Skeletal muscle tissue (tissue), 4 donors: Measurements from ENCODE around the gene WNT11. TPM values are rescaled to one million over a fixed set of nuclear protein-coding genes. Genes with fewer than 3 reads are reported as not detected.

Experiments used
- H3K27ac ChIP-seq: one replicate; pipeline ENCODE4 v1.7.0; 2013; ENCODE audit warnings: mild to moderate bottlenecking, low read depth, low read length, inconsistent platforms
- H3K27me3 ChIP-seq, 3 donors: one replicate each; pipeline ENCODE4 v1.7.0; 2013; ENCODE audit warnings: low read length in 3 of 3; ENCODE audit not compliant: control insufficient read depth in 3 of 3, insufficient read depth in 3 of 3
- H3K36me3 ChIP-seq, 3 donors: one replicate each; pipeline ENCODE4 v1.7.0; 2013; ENCODE audit warnings: low read length in 3 of 3; ENCODE audit not compliant: control insufficient read depth in 3 of 3, insufficient read depth in 3 of 3
- H3K4me1 ChIP-seq, 3 donors: one replicate each; pipeline ENCODE4 v1.7.0; 2013; ENCODE audit warnings: low read length in 3 of 3, mild to moderate bottlenecking in 3 of 3; ENCODE audit not compliant: control insufficient read depth in 3 of 3, insufficient read depth in 3 of 3
- H3K4me3 ChIP-seq, 3 donors: one replicate each; pipeline ENCODE4 v1.7.0; 2013; ENCODE audit warnings: low read length in 3 of 3
- H3K9ac ChIP-seq, 3 donors: one replicate each; pipeline ENCODE4 v1.7.0; 2013; ENCODE audit warnings: low read length in 3 of 3, mild to moderate bottlenecking in 3 of 3, moderate library complexity in 2 of 3, low read depth in 1 of 3
- H3K9me3 ChIP-seq, 3 donors: one replicate each; pipeline ENCODE4 v1.7.0; 2013; ENCODE audit warnings: low read length in 3 of 3; ENCODE audit not compliant: control insufficient read depth in 3 of 3
- total RNA-seq: library from RNA; depleted of rRNA; stranded (reverse); fragments of >200 nt; gene quantifications from one replicate; pipeline ENCODE4 v1.2.3, GENCODE V29; 2014
- donor health status: Osteomylitis.

The WNT11 gene
- total RNA-seq, 1 donor from 2014 or later, result 18.3 TPM

- H3K27ac ChIP-seq, result no peak overlapping the region
- H3K27me3 ChIP-seq, result peaks cover 0 to 3% (median 0%) of the 10 kb centered on the region in 3 donors
- no peak overlapping the region for H3K4me3 ChIP-seq
- no peaks in the 10 kb centered on the region for H3K36me3 ChIP-seq
- H3K9me3 ChIP-seq, result no peaks in the 10 kb centered on the region
- H3K9ac ChIP-seq, result no peak overlapping the region
- peaks cover 10 to 22% (median 17%) of the 10 kb centered on the region in 3 donors for H3K4me1 ChIP-seq
Measured at GRCh38 chr11:76159983-76160661, 46.2 kb downstream of the WNT11 start.

- Histone ChIP-seq H3K36me3 (no peaks in the 10 kb centered on the region), H3K27ac (no peak overlapping the region), H3K4me3 (no peak overlapping the region), H3K4me1 (peaks cover 10 to 22% (median 17%) of the 10 kb centered on the region in 3 donors), H3K27me3 (peaks cover 0 to 3% (median 0%) of the 10 kb centered on the region in 3 donors), H3K9ac (no peak overlapping the region), H3K9me3 (no peaks in the 10 kb centered on the region)
Measured at GRCh38 chr11:76159303-76159937, 46.9 kb downstream of the WNT11 start.

GRCh38 chr11:76158394-76159302, 47.7 kb downstream of the WNT11 start:
- peaks cover 11 to 22% (median 17%) of the 10 kb centered on the region in 3 donors for H3K4me1 ChIP-seq
- H3K9ac ChIP-seq, result no peak overlapping the region
- H3K4me3 ChIP-seq, result no peak overlapping the region
- H3K27me3 ChIP-seq, result no peaks in the 10 kb centered on the region
- no peak overlapping the region for H3K27ac ChIP-seq
- no peaks in the 10 kb centered on the region for H3K9me3 ChIP-seq
- H3K36me3 ChIP-seq, result no peaks in the 10 kb centered on the region

- H3K36me3 ChIP-seq, result no peaks in the 10 kb centered on the region
- no peak overlapping the region for H3K27ac ChIP-seq
- no peak overlapping the region for H3K4me3 ChIP-seq
- no peaks in the 10 kb centered on the region for H3K27me3 ChIP-seq
- H3K9ac ChIP-seq, result no peak overlapping the region
- H3K4me1 ChIP-seq, result peaks cover 17 to 26% (median 22%) of the 10 kb centered on the region in 3 donors
- no peaks in the 10 kb centered on the region for H3K9me3 ChIP-seq
Measured at GRCh38 chr11:76157891-76158290, 48.4 kb downstream of the WNT11 start.

- no peaks in the 10 kb centered on the region for H3K9me3 ChIP-seq
Measured at GRCh38 chr11:76156971-76157427, 49.3 kb downstream of the WNT11 start.

GRCh38 chr11:76155500-76156227, 50.6 kb downstream of the WNT11 start:
- peaks cover 12 to 20% (median 15%) of the 10 kb centered on the region in 3 donors for H3K4me1 ChIP-seq
- no peaks in the 10 kb centered on the region for H3K36me3 ChIP-seq
- H3K9ac ChIP-seq, result no peak overlapping the region
- no peak overlapping the region for H3K27ac ChIP-seq
- no peaks in the 10 kb centered on the region for H3K27me3 ChIP-seq
- H3K9me3 ChIP-seq, result no peaks in the 10 kb centered on the region
- H3K4me3 ChIP-seq, result no peak overlapping the region

More at GRCh38 chr11:76156971-76157427, 49.3 kb downstream of the WNT11 start:
- Histone ChIP-seq H3K36me3 (no peaks in the 10 kb centered on the region), H3K27ac (no peak overlapping the region), H3K4me1 (peaks cover 18 to 20% (median 19%) of the 10 kb centered on the region in 3 donors), H3K27me3 (no peaks in the 10 kb centered on the region), H3K9ac (no peak overlapping the region), H3K4me3 (no peak overlapping the region)

GRCh38 chr11:76153571-76153923, 52.8 kb downstream of the WNT11 start:
- Histone ChIP-seq H3K36me3 (no peaks in the 10 kb centered on the region), H3K27me3 (no peaks in the 10 kb centered on the region), H3K9me3 (no peaks in the 10 kb centered on the region), H3K9ac (peak overlapping the region in 1 of 3 donors; percentile 0), H3K4me3 (no peak overlapping the region), H3K27ac (no peak overlapping the region), H3K4me1 (peaks cover 12 to 20% (median 15%) of the 10 kb centered on the region in 3 donors)

GRCh38 chr11:76152741-76153570, 53.3 kb downstream of the WNT11 start:
- H3K9ac ChIP-seq, result peak overlapping the region; percentile 48 to 73 (median 57)
- H3K36me3 ChIP-seq, result no peaks in the 10 kb centered on the region
- H3K4me3 ChIP-seq, result peak overlapping the region in 1 of 3 donors; percentile 70
- no peaks in the 10 kb centered on the region for H3K9me3 ChIP-seq
- no peaks in the 10 kb centered on the region for H3K27me3 ChIP-seq
- no peak overlapping the region for H3K27ac ChIP-seq
- H3K4me1 ChIP-seq, result peaks cover 10 to 18% (median 15%) of the 10 kb centered on the region in 3 donors
